H9 (cell line): ENCODE data around the gene IGF1. TPM values are rescaled to one million over a fixed set of nuclear protein-coding genes. Genes with fewer than 3 reads are reported as not detected.

Experiments
- DNase-seq: peaks from one replicate; pipeline ENCODE4 v3.0.0-alpha.2; 2017
- H2AFZ ChIP-seq: one replicate; pipeline ENCODE4 v1.6.1; 2013; ENCODE audit warnings: mild to moderate bottlenecking, low read length, control low read depth, moderate library complexity
- H2AK5ac ChIP-seq: 2 replicates; pipeline ENCODE4 v1.6.1; 2013; ENCODE audit warnings: low read length, control low read depth, mixed read lengths; ENCODE audit not compliant: insufficient read length
- H2BK120ac ChIP-seq: one replicate; pipeline ENCODE4 v1.6.1; 2013; ENCODE audit warnings: low read depth, mild to moderate bottlenecking, low read length, control low read depth, inconsistent platforms; ENCODE audit not compliant: poor library complexity, severe bottlenecking
- H2BK12ac ChIP-seq: 2 replicates; pipeline ENCODE4 v1.6.1; 2013; ENCODE audit warnings: low read length, control low read depth, mixed read lengths, low read depth; ENCODE audit not compliant: insufficient read length
- H2BK15ac ChIP-seq: 2 replicates; pipeline ENCODE4 v1.6.1; 2013; ENCODE audit warnings: low read depth, low read length, control low read depth
- H2BK20ac ChIP-seq: one replicate; pipeline ENCODE4 v1.6.1; 2013; ENCODE audit warnings: low read depth, mild to moderate bottlenecking, low read length, control low read depth, inconsistent platforms; ENCODE audit not compliant: poor library complexity, severe bottlenecking
- H2BK5ac ChIP-seq: 2 replicates; pipeline ENCODE4 v1.6.1; 2013; ENCODE audit warnings: low read length, control low read depth, mixed read lengths; ENCODE audit not compliant: insufficient read length
- H3K14ac ChIP-seq: 2 replicates; pipeline ENCODE4 v1.6.1; 2013; ENCODE audit warnings: low read length, control low read depth; ENCODE audit not compliant: insufficient read depth
- H3K18ac ChIP-seq: 2 replicates; pipeline ENCODE4 v1.6.1; 2013; ENCODE audit warnings: low read depth, mild to moderate bottlenecking, mixed read lengths, low read length, control low read depth; ENCODE audit not compliant: insufficient read length
- H3K23ac ChIP-seq: 2 replicates; pipeline ENCODE4 v1.6.1; 2013; ENCODE audit warnings: low read length, control low read depth, mixed read lengths, low read depth; ENCODE audit not compliant: insufficient read length
- H3K23me2 ChIP-seq: 2 replicates; pipeline ENCODE4 v1.6.1; 2013; ENCODE audit warnings: low read depth, mild to moderate bottlenecking, mixed read lengths, low read length, control low read depth; ENCODE audit not compliant: insufficient read length, poor library complexity, severe bottlenecking
- H3K27ac ChIP-seq: 2 replicates; pipeline ENCODE4 v1.5.1; 2013; ENCODE audit warnings: low read length, control low read depth, mixed read lengths, low read depth; ENCODE audit not compliant: insufficient read length
- H3K27me3 ChIP-seq: 2 replicates; pipeline ENCODE4 v1.6.1; 2013; ENCODE audit warnings: low read length, control low read depth, inconsistent platforms; ENCODE audit not compliant: insufficient read depth
- H3K4ac ChIP-seq: 2 replicates; pipeline ENCODE4 v1.6.1; 2013; ENCODE audit warnings: low read depth, mild to moderate bottlenecking, control low read depth, inconsistent platforms, low read length, moderate library complexity
- H3K4me1 ChIP-seq: 2 replicates; pipeline ENCODE4 v1.6.1; 2013; ENCODE audit warnings: low read length, control low read depth, inconsistent platforms; ENCODE audit not compliant: insufficient read depth
- H3K4me2 ChIP-seq: 2 replicates; pipeline ENCODE4 v1.6.1; 2013; ENCODE audit warnings: low read length, control low read depth, mixed read lengths; ENCODE audit not compliant: insufficient read length, insufficient read depth
- H3K56ac ChIP-seq: 2 replicates; pipeline ENCODE4 v1.6.1; 2013; ENCODE audit warnings: low read depth, mild to moderate bottlenecking, mixed read lengths, low read length, control low read depth; ENCODE audit not compliant: insufficient read length
- H3K79me1 ChIP-seq: 2 replicates; pipeline ENCODE4 v1.6.1; 2013; ENCODE audit warnings: low read depth, mild to moderate bottlenecking, moderate library complexity, low read length, control low read depth, inconsistent platforms; ENCODE audit not compliant: insufficient read depth, poor library complexity, severe bottlenecking
- H3K79me2 ChIP-seq: 2 replicates; pipeline ENCODE4 v1.6.1; 2013; ENCODE audit warnings: low read length, control low read depth, inconsistent platforms; ENCODE audit not compliant: insufficient read depth
- H3K9ac ChIP-seq: 2 replicates; pipeline ENCODE4 v1.6.1; 2013; ENCODE audit warnings: low read length, control low read depth, mixed read lengths; ENCODE audit not compliant: insufficient read length; ENCODE audit errors: extremely low read depth
- H3K9me3 ChIP-seq: one replicate; pipeline ENCODE4 v1.6.1; 2013; ENCODE audit warnings: low read depth, low read length, inconsistent platforms; ENCODE audit not compliant: control insufficient read depth
- H3T11ph ChIP-seq: one replicate; pipeline ENCODE4 v1.6.1; 2013; ENCODE audit warnings: mild to moderate bottlenecking, low read length, control low read depth, inconsistent platforms
- H4K20me1 ChIP-seq: one replicate; pipeline ENCODE4 v1.6.1; 2013; ENCODE audit not compliant: control insufficient read depth, insufficient read length, insufficient read depth
- H4K5ac ChIP-seq: 2 replicates; pipeline ENCODE4 v1.6.1; 2013; ENCODE audit warnings: low read depth, mild to moderate bottlenecking, mixed read lengths, low read length, control low read depth; ENCODE audit not compliant: insufficient read length
- H4K8ac ChIP-seq: replicated peaks from 2 replicates; pipeline ENCODE4 v1.6.1; 2013; ENCODE audit warnings: low read length, control low read depth, mixed read lengths, low read depth; ENCODE audit not compliant: insufficient read length
- H4K91ac ChIP-seq: 2 replicates; pipeline ENCODE4 v1.6.1; 2013; ENCODE audit warnings: low read depth, mild to moderate bottlenecking, moderate library complexity, mixed read lengths, low read length, control low read depth; ENCODE audit not compliant: insufficient read length
- H3K27ac Mint-ChIP-seq, 3 experiments: 2 replicates in 2 of 3; 3 replicates in 1 of 3; pipeline ENCODE4 v1.8.0; 2020 to 2021; ENCODE audit warnings: mixed read lengths in 3 of 3, mild to moderate bottlenecking in 1 of 3, moderate library complexity in 1 of 3
- H3K27me3 Mint-ChIP-seq: 2 replicates; pipeline ENCODE4 v1.8.0; 2021; ENCODE audit warnings: low read depth, mild to moderate bottlenecking, moderate library complexity, mixed read lengths
- H3K36me3 Mint-ChIP-seq, 3 experiments: 2 replicates in 2 of 3; 3 replicates in 1 of 3; pipeline ENCODE4 v1.8.0; 2020 to 2021; ENCODE audit warnings: low read depth in 3 of 3, mixed read lengths in 3 of 3; ENCODE audit not compliant: insufficient read depth in 1 of 3
- H3K4me1 Mint-ChIP-seq, 2 experiments: 2 replicates each; pipeline ENCODE4 v1.8.0; 2020; ENCODE audit warnings: mixed read lengths in 2 of 2
- H3K4me3 Mint-ChIP-seq, 2 experiments: 2 replicates in 1 of 2; 3 replicates in 1 of 2; pipeline ENCODE4 v1.8.0; 2020 to 2021; ENCODE audit warnings: mild to moderate bottlenecking in 2 of 2, mixed read lengths in 2 of 2, moderate library complexity in 1 of 2
- H3K9me3 Mint-ChIP-seq, 2 experiments: 2 replicates in 1 of 2; 3 replicates in 1 of 2; pipeline ENCODE4 v1.8.0; 2020; ENCODE audit warnings: mild to moderate bottlenecking in 2 of 2, mixed read lengths in 2 of 2, moderate library complexity in 1 of 2
- WGBS: extraction: QIAGEN DNeasy Blood & Tissue Kit; methylation state at CpG from one replicate; pipeline ENCODE4 v1.1.7; 2013; ENCODE audit warnings: missing lambda C conversion rate, low lambda C conversion rate, mixed read lengths; ENCODE audit not compliant: insufficient read length; ENCODE audit errors: extremely low coverage; 5-methylcytosine and 5-hydroxymethylcytosine counted together
- total RNA-seq: library from RNA; stranded (reverse); gene quantifications from 2 replicates; pipeline ENCODE4 v1.2.1, GENCODE V29; 2021
- TF ChIP-seq, protein P1 (sequence below): fragments of 200-600 bp; sonication (generic); conservative IDR thresholded peaks from 3 replicates; pipeline ENCODE4 v1.8.0; 2021; ENCODE audit warnings: antibody characterized with exemption, mild to moderate bottlenecking

The IGF1 gene
- total RNA-seq, 1 experiment from 2014 or later, result not detected

- no peak overlapping the region for H3K27ac Mint-ChIP-seq
- H3K36me3 Mint-ChIP-seq, result peaks cover 0 to 3% (median 0%) of the 10 kb centered on the region in 3 experiments; a peak in 1 of 7 replicates
- Histone ChIP-seq H3K18ac (no peak overlapping the region), H3K4me1 (no peaks in the 10 kb centered on the region), H2BK12ac (no peak overlapping the region), H4K91ac (no peak overlapping the region), H3K4ac (no peak overlapping the region), H3K56ac (no peak overlapping the region), H4K20me1 (no peaks in the 10 kb centered on the region), H3K27me3 (no peaks in the 10 kb centered on the region), H3K9ac (no peak overlapping the region), H2AK5ac (no peak overlapping the region), H2BK120ac (no peak overlapping the region), H2BK5ac (no peak overlapping the region), H4K8ac (no peak overlapping the region), H3K79me2 (no peaks in the 10 kb centered on the region), H3K4me2 (no peak overlapping the region), H3K23me2 (no peaks in the 10 kb centered on the region), H3K27ac (no peak overlapping the region), H3T11ph (no peak overlapping the region), H3K9me3 (no peaks in the 10 kb centered on the region), H3K79me1 (no peaks in the 10 kb centered on the region), H3K23ac (no peak overlapping the region), H2BK15ac (no peak overlapping the region), H2AFZ (no peak overlapping the region), H4K5ac (no peak overlapping the region), H2BK20ac (no peak overlapping the region), H3K14ac (no peak overlapping the region)
- TF ChIP-seq, protein P1, sequence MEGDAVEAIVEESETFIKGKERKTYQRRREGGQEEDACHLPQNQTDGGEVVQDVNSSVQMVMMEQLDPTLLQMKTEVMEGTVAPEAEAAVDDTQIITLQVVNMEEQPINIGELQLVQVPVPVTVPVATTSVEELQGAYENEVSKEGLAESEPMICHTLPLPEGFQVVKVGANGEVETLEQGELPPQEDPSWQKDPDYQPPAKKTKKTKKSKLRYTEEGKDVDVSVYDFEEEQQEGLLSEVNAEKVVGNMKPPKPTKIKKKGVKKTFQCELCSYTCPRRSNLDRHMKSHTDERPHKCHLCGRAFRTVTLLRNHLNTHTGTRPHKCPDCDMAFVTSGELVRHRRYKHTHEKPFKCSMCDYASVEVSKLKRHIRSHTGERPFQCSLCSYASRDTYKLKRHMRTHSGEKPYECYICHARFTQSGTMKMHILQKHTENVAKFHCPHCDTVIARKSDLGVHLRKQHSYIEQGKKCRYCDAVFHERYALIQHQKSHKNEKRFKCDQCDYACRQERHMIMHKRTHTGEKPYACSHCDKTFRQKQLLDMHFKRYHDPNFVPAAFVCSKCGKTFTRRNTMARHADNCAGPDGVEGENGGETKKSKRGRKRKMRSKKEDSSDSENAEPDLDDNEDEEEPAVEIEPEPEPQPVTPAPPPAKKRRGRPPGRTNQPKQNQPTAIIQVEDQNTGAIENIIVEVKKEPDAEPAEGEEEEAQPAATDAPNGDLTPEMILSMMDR, result no peak
- H3K9me3 Mint-ChIP-seq, result peaks cover 6% of the 10 kb centered on the region in 2 experiments; a peak in 4 of 5 replicates
- H3K4me1 Mint-ChIP-seq, result no peaks in the 10 kb centered on the region
- no peak overlapping the region for H3K4me3 Mint-ChIP-seq
- no CpG with 5 or more reads among the region's 7 CpGs for WGBS
- H3K27me3 Mint-ChIP-seq, result no peaks in the 10 kb centered on the region; the same call in 1 of the 2 replicates
- DNase-seq, result no peak
Observed at GRCh38 chr12:102444707-102445106, 35.7 kb downstream of the IGF1 start.
